DMS53 treated with DMSO at 0.1 percent for 48 hours (cell line): ENCODE results near the gene BDH1.
"Not testable (repeated sequence)": the region's sequence is repeated elsewhere in the genome, so short reads cannot be mapped to it uniquely, and the experiment has no call there.

Source experiments
- DNase-seq: peaks from one replicate; lab custom pipeline; 2025; ENCODE audit not compliant: unreplicated experiment; lab: John Stamatoyannopoulos, UW

Gene BDH1

GRCh38 chr3:197490098-197491058 lies 65.4 kb downstream of the BDH1 start:
- DNase-seq: no peak

GRCh38 chr3:197487911-197488391 lies 67.8 kb downstream of the BDH1 start:
- peak; percentile 50 for DNase-seq

GRCh38 chr3:197486861-197487260 lies 68.9 kb downstream of the BDH1 start:
- DNase-seq: no peak

GRCh38 chr3:197485143-197485542 lies 70.6 kb downstream of the BDH1 start:
- DNase-seq: no peak

GRCh38 chr3:197484204-197484901 lies 71.4 kb downstream of the BDH1 start:
- no peak for DNase-seq

- no peak for DNase-seq
These were observed 73.8 kb downstream of the BDH1 start for GRCh38 chr3:197482001-197482400.

- no peak for DNase-seq
These were observed 75.4 kb downstream of the BDH1 start for GRCh38 chr3:197480320-197480719.

GRCh38 chr3:197478746-197479668 lies 76.8 kb downstream of the BDH1 start:
- DNase-seq: no peak

- DNase-seq: not testable (repeated sequence)
These were observed 78.0 kb downstream of the BDH1 start for GRCh38 chr3:197477816-197478215.

GRCh38 chr3:197475997-197476525 lies 79.7 kb downstream of the BDH1 start:
- DNase-seq: no peak

- DNase-seq: no peak
These were observed 80.3 kb downstream of the BDH1 start for GRCh38 chr3:197475514-197475913.

- DNase-seq: no peak
These were observed 83.6 kb downstream of the BDH1 start for GRCh38 chr3:197472151-197472550.

- DNase-seq: no peak
These were observed 84.4 kb downstream of the BDH1 start for GRCh38 chr3:197471221-197472010.

GRCh38 chr3:197468866-197469382 lies 86.8 kb downstream of the BDH1 start:
- no peak for DNase-seq

GRCh38 chr3:197468167-197468566 lies 87.6 kb downstream of the BDH1 start:
- DNase-seq: no peak

- no peak for DNase-seq
These were observed 89.0 kb downstream of the BDH1 start for GRCh38 chr3:197466586-197467399.

- no peak for DNase-seq
These were observed 89.7 kb downstream of the BDH1 start for GRCh38 chr3:197465996-197466549.

GRCh38 chr3:197465197-197465995 lies 90.4 kb downstream of the BDH1 start:
- no peak for DNase-seq
